ENCODE data around the gene GPR39.

The GPR39 gene

GRCh38 chr2:132577686-132578085 lies 161.1 kb downstream of the GPR39 start:
- DNase-seq, result no peak

GRCh38 chr2:132581591-132581990 lies 165.0 kb downstream of the GPR39 start:
- no peak for DNase-seq

DNA sequence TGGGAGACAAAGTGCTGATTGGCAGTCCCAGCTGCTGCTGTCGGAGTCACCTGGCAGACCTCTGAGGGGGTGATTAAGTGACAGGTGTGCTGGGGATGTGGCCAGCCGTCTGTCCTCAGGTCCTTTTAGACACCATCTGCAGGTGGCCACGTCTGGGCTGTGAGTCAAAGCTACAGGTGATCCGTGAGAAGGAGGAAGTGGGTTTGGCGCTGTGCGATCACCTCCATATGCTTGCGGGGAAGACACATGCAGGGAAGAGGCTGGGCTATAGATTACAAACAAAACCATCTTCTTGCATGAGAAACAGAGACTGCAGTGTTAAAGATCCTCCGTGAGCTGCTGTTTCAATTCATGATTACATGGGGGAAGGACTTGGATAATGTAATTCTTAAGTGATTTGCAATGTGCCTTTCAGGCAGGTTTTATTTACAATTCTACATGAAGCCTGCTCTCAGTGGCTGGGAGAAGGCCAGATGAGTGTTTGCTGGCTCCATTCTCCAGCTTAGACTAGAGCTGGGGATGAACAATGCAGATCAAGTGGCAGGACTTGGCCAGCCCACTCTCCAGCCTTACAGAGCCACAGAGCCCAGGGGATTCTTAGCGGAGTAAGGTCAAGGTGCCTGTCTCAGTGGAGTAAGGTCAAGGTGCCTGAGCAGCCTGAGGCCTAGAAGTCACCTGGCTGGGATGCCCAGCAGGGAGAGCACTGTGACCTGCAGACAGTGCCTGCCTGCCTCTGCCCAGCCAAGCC lies 165.6 kb downstream of the GPR39 start:
- no peak for DNase-seq

- no peak for DNase-seq
These were observed 167.2 kb downstream of the GPR39 start for GRCh38 chr2:132583666-132584360.

DNA sequence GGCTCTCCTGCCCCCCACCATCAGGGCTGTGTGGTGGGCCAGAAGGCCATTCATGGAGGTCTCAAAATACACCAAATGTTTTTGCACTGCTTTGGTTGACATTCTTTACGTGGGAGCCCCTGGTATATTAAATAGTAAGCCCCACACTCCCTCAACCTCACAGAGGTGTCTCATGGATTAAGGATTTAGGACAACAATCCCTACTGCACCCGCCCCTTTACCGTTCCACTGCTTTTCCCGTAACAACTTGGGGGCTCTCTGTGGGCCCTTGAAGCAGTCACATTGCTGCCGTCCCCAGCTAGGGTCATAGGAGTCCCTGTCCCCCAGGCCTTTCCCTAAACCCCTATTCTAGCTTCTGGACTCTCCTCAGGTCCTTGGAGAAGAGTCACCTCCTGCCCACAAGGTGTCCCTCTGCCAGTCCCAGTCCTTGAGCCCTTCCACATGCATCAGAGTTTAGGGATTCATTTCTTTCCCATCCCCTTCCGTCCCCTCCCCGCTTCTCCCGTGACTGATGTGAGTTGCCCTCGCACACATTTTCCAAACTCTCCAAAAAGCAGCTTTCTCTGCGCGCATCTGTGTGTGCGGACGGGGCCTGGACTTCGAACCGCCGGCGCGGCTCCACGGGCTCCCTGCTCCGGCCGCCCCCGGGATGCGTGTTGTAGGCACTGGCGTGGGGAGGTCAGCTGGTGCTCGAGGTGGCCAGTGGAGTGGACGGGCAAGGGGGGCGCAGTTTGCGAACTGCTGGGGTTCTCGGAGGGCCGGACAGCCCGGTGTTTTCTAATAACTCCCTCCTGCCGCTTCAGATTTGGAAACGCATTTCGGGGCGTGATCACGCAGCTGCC lies 168.6 kb downstream of the GPR39 start:
- DNase-seq, result no peak

GRCh38 chr2:132586101-132586511 lies 169.5 kb downstream of the GPR39 start:
- no peak for DNase-seq

GRCh38 chr2:132586835-132587234 lies 170.2 kb downstream of the GPR39 start:
- DNase-seq, result no peak

GRCh38 chr2:132588576-132588975 lies 172.0 kb downstream of the GPR39 start:
- no peak for DNase-seq

DNA sequence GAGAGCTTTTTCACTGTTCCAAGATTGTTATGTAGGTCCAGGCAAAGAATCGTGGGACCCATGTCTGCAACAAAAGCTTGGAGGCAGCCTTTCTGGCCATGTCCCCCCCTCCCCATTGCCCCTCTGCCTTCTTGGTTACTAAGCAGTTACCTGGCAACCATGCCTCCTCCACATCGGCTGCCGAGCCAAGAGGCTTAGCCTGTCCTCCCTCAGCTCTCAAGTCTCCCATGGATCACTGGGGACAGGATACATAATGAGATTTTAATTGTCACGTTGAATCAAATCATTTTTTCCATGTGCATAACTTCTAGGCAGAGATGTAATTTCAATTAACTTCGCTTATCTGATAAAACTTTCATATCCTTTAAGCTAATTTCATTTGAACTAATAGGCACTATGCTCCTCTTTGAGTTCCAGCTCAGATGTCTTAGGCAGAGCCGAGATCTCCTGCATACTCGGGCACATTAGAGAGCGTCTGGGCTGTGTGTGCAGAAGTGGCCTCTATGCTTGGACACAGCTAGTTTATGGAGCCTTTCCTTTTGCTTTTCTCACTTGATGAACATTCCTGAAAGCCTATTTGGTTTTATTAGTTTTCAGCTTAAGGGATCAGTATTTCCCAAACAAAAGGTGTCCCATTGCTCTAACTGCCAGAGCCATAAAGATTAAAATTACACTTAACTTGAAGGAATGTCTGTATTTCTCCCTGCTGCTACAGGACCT lies 172.7 kb downstream of the GPR39 start:
- DNase-seq, result no peak

DNA sequence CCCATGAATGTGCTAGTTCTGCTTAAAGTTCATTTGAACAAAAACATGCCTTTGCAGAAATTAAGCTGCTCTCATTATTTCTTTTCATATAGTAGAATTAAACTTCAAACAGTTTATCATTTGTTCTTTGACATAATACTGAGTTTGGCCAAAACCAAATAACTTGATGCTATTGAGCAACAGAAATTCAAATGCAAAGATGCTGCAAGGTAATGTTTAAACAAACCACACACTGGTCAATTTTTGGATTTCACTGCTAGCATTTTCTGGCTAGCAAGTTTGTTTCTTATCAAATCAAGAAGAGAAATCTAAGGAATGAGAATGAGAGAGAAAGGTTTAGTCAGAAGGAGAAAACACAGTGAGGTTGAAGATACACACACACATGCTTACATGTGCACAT lies 173.4 kb downstream of the GPR39 start:
- DNase-seq, result no peak

GRCh38 chr2:132593171-132593570 lies 176.6 kb downstream of the GPR39 start:
- DNase-seq, result no peak

GRCh38 chr2:132595186-132595585 lies 178.6 kb downstream of the GPR39 start:
- DNase-seq, result no peak

GRCh38 chr2:132595693-132596092 lies 179.1 kb downstream of the GPR39 start:
- no peak for DNase-seq

GRCh38 chr2:132597166-132597565 lies 180.6 kb downstream of the GPR39 start:
- no peak for DNase-seq

DNA sequence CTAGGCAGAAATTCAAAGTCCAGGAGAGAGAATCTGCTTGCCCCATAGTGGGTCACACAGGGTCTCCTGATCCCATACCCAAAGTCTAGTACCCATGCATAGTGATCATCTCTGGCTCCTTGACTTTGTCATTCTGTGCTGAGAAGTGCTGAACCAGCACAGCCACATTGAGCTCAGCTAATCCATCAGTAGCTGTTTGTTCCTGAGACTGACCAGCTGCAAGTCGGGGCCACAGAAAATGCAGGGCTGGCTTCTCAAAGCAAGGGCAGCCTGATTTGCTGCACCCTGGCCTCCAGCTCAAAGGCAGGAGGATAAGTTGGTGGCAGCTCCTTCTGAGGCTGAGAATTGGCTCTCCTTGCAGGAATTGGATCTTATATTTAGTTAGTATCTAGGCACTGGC lies 181.2 kb downstream of the GPR39 start:
- DNase-seq, result no peak

DNA sequence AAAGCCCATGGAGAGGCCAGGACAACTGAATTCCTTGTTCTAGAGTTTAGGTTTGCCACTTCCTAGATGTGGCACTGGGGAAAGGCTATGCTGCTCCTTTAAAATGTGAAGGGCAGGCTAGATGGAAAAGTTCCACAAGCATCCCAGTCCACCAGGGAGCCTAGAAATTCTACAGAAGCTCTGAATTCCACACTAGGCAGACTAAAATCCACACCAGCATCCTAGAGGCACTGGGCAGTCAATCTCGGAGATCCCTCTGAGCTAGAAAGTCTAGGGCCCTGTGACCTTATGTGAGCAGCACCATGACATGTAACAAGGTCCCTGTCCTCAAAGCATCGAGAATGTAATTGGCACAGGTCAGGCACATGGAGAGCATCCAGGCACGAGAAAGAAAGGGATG lies 181.9 kb downstream of the GPR39 start:
- no peak for DNase-seq

- DNase-seq, result no peak
These were observed 183.0 kb downstream of the GPR39 start for GRCh38 chr2:132599556-132599955.

GRCh38 chr2:132604561-132604960 lies 188.0 kb downstream of the GPR39 start:
- DNase-seq, result no peak

- DNase-seq, result no peak
These were observed 188.9 kb downstream of the GPR39 start for GRCh38 chr2:132605236-132606180.

DNA sequence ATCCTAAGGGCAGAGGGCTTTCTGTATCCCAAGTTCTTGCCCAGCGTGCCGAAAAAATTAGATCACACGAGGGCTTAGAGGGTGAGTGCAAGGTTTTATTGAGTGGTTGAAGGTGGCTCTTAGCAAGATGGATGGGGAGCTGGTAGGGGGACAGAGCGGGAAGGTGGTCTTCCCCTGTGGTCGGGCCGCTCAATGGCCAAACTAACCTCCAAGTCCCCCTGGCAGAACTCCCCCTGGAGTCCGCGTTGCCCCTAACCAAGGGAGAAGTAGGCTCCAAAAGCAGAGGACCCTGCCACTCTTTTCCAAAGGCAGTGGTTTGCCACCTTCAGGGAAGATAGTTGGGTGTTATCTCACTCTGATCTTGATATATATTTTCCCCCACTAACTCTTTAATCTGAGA lies 190.0 kb downstream of the GPR39 start:
- DNase-seq, result no peak

DNA sequence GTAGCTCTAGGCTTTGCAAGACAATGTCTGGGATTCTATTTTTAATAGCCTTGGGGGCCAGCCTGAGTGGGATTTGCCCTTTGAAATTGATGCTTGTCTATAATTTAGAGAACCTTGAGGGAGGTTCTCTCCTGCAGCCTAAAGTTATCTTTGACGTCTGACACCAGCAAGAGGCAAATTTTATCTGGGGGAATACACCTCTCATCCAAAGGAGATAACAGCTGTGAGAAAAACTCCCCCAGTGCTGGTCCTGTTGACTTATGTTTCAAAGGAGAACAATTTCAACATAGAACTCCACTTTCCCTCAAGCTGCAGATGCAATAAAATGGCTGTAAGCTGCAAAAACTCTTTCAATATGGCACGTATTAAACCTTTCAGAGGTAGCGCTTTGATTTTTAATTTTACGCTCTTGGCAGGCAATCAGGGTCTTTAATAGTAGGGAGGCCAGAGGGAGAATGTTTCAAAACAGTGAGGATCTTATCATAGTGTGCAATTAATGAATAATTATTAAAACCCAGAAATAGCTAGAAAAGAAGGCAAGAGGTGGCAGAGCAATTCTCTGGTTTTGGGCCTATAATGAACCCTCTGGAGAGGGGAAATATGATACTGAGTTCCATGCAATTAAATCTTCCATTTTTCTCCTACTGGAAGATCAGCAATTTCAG lies 191.0 kb downstream of the GPR39 start:
- no peak for DNase-seq
